Stimulated activated CD4-positive, alpha-beta T cell treated with anti-CD3 and anti-CD28 coated beads, Interleukin-1b, Interleukin-23, amount 100 ng/mL, for 24 hours (primary cell): Measurements from ENCODE around the gene ZBTB9.

Source experiments
- DNase-seq, 4 experiments: peaks; one replicate each; pipeline ENCODE4 v3.0.0-alpha.2; 2020; ENCODE audit warnings: low read depth in 4 of 4, low spot score in 1 of 4

Gene ZBTB9

DNA sequence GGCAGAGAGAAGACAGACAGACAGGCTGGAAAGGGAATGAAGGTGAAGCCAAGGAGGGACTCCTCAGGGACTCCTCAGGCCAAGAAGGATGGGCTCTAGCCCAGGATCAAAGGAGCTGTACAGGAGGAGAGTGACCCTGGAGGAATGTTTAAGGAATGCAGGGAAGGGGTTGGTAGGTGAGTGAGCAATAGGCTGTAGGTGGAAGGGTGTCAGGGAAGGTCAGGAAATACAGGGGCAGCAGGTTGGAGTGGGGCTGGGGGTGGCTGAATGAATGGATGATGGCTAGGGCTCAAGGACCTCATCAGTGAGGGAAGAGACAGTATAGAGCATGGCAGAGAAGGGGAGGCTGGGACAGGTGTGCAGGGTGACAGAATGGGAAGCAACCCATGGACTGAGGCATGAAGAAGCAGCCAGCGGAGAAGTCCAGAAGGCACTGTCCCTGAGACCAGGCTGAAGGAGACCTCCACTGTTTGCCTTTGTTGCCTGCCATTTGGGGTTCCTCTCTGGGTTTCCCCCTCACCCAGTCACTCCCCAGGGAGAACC, 21.3 kb upstream of the ZBTB9 start:
- no peak for DNase-seq

DNA sequence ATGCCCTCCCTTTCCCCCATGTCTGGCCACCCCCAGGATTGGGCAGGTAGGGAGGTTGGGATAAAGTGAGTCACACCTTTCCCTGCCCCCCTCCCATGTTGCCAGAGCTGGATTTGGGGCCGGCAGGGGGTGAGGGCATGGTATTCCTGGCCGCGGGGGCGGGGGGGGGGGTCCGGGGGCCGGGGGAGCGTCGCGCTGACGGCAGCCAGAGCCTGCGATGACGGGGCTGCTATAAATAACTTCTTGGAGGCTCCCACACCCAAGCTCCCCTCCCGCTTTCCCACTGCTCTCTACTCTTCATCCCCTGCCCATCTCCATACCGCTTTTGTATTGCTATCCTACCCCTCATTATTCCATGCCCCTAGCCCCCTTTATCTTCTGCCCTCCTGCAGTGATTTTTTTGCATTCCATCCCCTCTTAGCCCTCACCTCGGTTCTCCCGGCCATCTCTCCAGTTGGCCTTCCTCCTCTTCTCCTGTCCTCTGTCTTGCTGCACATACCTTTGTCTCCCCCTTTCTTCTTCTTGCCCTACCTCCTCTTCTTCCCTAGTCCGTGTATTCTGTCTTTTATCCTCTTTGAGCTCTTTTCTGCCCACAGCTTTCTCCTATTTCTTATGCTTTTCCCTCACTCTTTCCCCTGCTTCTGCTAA, 20.7 kb upstream of the ZBTB9 start:
- no peak for DNase-seq

DNA sequence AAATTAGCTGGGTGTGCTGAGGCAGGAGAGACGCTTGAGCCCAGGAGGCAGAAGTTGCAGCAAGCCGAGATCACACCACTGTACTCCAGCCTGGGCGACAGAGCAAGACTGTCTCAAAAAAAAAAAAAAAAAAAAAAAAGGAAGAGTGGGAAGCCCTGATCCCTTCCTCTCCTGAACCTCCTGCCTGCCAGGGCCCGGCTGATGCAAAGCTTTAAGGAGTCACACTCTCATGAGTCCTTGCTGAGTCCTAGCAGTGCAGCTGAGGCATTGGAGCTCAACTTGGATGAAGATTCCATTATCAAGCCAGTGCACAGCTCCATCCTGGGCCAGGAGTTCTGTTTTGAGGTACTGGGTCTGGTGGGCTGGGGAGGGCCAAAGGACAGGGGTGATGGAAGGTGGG, 19.4 kb upstream of the ZBTB9 start:
- DNase-seq: no peak

DNA sequence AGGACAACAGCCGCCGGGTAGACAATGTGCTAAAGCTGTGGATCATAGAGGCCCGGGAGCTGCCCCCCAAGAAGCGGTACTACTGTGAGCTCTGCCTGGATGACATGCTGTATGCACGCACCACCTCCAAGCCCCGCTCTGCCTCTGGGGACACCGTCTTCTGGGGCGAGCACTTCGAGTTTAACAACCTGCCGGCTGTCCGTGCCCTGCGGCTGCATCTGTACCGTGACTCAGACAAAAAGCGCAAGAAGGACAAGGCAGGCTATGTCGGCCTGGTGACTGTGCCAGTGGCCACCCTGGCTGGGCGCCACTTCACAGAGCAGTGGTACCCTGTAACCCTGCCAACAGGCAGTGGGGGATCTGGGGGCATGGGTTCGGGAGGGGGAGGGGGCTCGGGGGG, 16.7 kb upstream of the ZBTB9 start:
- DNase-seq: no peak

DNA sequence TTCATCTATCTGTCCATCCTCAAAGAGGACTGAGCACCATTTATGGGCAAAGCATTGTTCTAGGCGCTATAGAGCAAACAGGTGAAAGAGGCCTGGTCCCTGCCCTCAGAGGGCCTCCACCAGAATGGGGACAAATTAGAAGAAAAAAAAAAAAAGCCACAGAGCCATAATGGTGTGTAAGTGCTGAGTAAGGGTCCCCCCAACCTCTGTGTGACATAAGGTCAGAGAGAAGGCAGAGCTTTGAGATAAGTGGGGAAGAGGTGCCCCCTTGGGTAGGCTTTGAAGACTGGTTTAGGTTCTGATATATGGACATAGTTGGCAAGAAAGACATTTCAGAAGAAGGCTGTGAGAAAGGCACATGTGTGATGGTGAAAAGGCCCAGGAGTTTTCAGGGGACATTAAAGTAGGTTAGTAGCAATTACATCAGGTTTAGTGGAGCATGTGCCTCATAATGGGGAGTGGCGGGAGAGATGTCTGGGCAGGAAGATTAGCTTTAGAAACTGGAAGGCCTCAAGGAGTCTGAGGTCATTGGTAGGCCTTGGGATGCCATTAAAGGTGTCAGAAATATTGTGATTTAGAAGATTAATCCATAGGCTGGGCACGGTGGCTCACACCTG, 15.3 kb upstream of the ZBTB9 start:
- no peak for DNase-seq

DNA sequence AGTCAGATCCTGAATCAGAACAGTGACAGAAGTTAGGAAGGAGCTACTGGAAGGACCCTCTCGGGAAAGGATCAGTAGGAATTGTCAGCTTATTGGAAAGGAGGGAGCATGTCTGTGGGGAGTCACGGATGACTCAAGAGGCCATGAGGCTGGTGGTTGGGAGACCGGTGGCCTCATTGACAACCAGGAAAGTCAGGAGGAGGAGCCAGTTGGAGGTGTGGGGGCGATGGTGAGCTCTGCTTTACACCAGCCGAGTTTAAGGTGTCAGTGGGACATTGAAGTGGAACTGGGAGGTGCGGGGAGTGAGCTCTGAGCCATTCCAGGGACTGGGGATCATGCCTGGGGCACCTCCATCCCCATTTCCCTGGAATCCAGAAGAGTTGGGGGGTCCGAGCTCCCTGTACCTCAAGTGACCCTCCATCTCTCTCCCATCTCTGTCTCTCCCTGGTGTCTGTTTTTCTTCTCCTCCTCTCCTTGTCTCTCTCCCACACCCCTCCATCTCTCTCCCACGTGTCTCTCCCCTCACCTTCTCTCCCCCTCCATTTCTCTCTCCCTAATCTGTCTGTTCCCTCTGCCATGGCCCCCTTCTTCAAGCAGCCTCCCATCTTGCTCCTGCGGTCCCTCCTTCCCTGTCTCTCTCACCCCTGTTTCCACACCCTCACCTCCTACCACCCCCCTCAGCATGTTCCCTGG, 14.3 kb upstream of the ZBTB9 start:
- DNase-seq: no peak

DNA sequence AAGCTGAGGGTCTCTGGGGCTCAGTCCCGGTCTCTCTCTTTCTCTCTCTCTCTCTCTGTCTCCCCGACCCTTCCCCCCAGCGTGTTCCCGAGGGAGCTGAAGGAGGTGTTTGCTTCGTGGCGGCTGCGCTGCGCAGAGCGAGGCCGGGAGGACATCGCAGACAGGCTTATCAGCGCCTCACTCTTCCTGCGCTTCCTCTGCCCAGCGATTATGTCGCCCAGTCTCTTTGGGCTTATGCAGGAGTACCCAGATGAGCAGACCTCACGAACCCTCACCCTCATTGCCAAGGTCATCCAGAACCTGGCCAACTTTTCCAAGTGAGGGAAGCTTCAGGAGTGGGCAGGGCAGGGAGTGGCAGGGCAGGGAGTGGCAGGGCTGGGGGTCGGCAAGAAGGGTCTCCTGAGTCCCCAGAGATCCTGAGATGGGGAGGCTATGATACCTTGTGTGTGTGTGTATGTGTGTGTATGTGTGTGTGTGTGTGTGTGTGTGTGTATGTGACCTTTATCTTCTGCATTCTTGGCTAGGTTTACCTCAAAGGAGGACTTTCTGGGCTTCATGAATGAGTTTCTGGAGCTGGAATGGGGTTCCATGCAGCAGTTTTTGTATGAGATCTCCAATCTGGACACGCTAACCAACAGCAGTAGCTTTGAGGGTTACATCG, 13.6 kb upstream of the ZBTB9 start:
- no peak for DNase-seq

DNA sequence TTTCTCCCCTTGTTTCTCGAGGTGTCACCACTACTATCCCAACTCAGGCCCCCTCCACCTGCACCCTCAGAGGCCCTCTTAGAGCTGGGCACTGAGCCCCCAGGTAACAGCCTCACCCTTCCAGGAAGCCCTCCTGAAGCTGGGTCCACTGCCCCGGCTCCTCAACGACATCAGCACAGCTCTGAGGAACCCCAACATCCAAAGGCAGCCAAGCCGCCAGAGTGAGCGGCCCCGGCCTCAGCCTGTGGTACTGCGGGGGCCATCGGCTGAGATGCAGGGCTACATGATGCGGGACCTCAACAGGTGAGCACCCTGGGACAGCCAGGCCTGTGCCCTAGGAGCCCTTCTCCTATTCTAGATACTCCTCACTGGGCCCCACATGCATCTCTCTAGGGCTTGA, 12.9 kb upstream of the ZBTB9 start:
- no peak for DNase-seq

DNA sequence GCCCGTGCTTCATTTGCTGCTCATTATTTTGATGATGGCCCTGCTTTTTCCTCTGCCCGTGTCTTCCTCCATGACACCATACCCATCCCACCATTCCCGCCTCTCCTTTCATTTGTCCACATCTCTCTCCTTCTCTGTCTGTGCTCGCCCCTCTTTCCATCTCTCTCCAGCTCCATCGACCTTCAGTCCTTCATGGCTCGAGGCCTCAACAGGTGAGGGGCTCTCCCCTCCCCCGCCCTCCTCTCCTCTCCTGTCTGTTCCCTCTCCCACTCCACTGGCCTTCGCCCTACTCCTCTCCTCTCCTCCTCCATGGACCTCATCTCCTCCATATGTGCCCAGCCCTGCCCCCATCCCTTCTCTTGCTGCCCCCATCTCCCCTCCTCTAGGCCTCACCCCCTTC, 12.1 kb upstream of the ZBTB9 start:
- no peak for DNase-seq

DNA sequence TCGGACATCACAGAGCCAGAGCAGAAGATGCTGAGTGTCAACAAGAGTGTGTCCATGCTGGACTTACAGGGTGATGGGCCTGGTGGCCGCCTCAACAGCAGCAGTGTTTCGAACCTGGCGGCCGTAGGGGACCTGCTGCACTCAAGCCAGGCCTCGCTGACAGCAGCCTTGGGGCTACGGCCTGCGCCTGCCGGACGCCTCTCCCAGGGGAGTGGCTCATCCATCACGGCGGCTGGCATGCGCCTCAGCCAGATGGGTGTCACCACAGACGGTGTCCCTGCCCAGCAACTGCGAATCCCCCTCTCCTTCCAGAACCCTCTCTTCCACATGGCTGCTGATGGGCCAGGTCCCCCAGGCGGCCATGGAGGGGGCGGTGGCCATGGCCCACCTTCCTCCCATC, 11.4 kb upstream of the ZBTB9 start:
- no peak for DNase-seq

DNA sequence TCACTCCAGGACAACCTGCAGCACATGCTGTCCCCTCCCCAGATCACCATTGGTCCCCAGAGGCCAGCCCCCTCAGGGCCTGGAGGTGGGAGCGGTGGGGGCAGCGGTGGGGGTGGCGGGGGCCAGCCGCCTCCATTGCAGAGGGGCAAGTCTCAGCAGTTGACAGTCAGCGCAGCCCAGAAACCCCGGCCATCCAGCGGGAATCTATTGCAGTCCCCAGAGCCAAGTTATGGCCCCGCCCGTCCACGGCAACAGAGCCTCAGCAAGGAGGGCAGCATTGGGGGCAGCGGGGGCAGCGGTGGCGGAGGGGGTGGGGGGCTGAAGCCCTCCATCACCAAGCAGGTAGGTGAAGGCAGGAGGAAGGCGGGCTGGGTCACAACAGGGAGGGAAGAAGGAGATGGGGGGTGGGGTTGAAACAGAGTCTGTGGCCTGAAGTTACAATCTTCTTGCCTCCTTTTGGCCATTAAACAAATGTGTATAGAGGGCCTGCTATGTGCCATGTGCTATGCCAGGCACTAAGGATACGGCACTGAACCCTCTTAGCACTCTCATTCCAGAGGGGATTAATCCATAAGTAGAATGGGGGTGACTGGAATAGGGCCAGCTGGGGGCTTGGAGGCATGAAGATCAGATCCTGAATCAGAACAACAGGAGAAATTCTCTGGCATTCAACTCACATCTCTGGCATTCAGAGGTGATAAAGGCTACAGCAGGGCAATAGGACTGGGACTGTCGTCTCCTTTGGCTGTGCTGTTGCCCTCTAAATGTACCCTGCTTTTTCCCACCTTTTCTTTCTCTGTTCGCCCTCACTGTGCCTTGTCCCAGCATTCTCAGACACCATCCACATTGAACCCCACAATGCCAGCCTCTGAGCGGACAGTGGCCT, 10.5 kb upstream of the ZBTB9 start:
- no peak for DNase-seq

DNA sequence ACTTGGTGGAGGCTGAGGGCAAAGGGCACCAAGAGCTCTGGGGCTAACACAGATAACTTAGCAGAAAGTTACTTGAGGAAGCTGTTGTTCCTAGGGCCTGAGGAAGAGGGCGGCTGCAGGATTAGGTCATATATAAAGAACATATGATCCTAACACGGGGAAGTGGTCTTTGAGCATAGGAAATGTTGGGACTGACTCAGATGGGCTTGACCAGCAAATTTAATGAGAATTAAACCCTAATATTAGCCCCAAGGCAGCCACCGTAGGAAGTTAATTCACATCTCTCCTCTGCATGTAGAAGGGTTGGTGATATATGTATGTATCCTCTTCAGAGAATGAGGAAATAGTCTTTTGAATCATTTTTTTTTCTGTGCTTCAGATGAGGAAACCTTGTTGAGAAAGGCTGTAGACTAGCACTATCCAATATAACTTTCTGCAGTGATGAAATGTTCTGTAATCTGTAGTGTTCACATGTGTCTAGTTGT, 9.2 kb upstream of the ZBTB9 start:
- DNase-seq: no peak

DNA sequence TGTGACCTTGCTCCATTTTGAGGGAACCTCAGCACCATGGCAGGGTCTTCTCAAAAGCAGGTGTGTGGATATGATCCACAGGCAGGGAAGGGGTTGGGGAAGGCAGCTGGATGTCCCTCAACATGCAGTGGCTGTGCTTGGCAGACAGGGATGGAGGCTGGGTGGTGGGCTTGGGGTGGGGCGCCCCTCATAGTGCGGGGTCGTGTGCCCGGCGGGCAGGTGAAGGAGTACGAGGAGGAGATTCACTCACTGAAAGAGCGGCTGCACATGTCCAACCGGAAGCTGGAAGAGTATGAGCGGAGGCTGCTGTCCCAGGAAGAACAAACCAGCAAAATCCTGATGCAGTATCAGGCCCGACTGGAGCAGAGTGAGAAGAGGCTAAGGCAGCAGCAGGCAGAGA, 8.0 kb upstream of the ZBTB9 start:
- no peak for DNase-seq

DNA sequence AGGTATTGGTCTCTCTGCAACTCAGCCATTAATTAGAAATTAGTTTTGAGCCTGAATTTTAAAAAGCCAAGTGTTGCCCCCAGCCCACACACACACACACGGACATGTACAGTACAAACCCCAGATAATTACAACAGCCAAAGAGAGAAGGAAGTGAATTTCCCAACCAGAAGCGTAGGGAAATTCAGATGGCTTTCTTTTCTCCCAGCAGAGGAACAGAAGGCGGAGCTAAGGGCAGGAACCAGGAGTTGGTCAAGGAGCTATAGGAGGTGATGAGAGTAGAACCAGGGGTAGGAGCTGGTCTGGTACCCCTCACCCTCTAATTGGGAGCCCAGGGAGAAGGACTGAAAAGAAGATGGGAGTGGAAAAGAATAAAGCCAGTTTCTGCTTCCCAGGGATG, 3.9 kb upstream of the ZBTB9 start:
- DNase-seq: no peak

DNA sequence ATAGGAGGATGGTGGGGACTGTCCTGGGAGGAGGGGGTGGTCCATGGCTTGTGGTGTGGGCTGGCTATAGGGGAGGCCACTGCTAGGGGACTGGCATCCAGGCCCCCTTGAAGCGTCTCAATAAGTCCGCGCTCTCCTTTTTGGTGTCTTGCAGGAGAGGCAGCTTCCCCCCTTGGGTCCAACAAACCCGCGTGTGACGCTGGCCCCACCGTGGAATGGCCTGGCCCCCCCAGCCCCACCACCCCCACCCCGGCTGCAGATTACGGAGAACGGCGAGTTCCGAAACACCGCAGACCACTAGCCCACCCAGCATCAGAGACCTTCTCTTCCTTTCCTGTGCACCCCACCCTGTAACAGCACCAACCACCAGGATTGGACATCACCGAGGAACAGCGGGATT, 2.8 kb upstream of the ZBTB9 start:
- DNase-seq: no peak

DNA sequence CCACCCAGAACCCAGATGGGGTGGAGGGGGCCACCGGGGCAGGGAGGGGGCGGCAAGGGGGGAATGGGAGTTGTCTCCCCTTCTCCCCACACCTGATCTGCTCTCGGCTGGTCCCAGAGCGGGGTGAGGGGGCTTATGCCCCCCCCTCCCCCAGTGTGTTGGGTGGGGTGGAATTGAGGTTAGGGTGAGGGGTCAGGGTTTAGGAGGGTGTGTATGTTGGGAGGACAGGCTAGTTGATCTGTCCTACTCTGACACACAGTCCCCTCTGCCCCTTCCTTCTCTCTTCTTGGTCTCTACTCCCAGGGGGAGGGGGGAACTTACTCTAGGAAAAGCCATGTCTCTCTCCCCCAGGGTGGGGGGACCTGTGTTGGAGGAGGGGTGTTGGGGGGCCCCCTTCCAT, 1.9 kb upstream of the ZBTB9 start:
- DNase-seq: no peak

DNA sequence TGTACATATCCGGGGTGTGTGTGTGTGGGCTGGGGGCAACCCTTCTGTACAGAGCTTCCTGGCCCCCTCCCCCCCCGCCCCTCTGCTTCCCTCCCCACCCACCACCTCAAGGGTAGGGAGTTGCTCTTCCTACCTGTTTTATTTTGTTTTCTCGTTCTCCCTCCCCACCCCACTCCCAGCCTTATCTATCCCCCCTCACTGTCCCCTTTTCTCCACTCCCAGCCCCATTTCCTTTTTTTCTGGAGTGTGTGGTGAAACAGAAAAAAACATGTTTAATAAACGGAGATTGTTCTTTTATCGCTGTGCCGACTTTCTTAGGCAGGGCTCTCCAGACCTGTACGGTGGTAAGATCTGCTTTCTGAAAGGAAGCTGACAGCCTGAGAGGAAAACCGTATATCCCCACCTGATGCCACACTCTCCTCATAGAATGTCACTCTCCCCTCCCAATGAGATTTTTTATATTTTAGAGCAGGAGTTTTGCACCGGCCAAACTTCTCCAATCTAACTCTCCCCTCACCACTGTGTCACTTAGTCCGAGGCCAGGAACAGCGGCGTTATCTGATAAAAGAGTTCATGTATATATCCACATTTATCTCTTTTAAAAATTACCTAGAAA, 875 bp upstream of the ZBTB9 start:
- DNase-seq: no peak

DNA sequence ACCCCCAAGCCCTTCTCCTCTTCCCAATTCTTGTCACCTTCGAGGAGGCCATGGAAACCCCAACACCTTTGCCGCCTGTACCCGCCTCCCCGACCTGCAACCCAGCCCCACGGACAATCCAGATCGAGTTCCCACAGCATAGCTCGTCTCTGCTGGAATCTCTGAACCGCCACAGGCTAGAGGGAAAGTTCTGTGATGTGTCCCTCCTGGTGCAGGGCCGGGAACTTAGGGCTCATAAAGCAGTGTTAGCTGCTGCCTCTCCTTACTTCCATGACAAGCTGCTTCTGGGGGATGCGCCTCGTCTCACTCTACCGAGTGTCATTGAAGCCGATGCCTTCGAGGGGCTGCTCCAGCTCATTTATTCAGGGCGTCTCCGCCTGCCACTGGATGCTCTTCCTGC, 675 bp downstream of the ZBTB9 start:
- no peak for DNase-seq

DNA sequence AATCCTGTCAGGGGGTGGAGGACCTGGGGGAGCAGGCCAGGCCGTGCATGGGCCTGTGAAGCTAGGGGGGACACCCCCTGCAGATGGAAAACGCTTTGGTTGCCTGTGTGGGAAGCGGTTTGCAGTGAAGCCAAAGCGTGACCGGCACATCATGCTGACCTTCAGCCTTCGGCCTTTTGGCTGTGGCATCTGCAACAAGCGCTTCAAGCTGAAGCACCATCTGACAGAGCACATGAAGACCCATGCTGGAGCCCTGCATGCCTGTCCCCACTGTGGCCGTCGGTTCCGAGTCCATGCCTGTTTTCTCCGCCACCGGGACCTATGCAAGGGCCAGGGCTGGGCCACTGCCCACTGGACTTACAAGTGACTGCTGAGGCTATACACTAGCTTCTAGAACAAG, 1.8 kb downstream of the ZBTB9 start:
- no peak for DNase-seq

DNA sequence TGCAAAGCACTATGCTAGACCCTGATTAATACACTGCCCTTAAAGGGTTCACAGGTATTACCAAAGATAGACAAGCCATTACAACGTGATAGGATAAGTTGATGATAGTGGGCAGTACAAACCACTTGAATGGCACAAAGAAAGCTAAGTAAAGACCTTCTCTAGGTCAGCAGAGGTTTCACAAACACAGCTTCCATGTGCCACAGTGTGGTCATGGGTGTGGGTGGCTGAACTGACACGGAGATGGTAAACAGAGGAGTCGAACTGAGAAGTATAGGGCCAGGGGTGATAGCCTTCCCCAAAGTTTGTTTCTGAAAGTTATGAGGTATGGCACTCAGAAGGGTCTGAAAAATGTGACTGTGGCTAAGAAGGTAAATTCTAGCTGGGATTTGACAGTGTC, 4.3 kb downstream of the ZBTB9 start:
- DNase-seq: no peak
